Endothelial cell of umbilical vein (primary cell): Measurements from ENCODE around the gene PIGZ. TPM values are rescaled to one million over a fixed set of nuclear protein-coding genes. Genes with fewer than 3 reads are reported as not detected.

Experiments
- BruUV-seq: library from RNA; stranded (reverse); fragments of 400-500 nt; replicated peaks from 2 replicates; lab custom pipeline; 2021; lab: Mats Ljungman, UMichigan
- CTCF ChIA-PET: fragments of 300-600, 350-600 bp; sonication (Branson Sonifier 250); formaldehyde crosslinking; loops from one replicate; lab custom pipeline; 2021; ENCODE audit warnings: antibody characterized with exemption, inconsistent platforms; lab: Charles Lee
- POLR2A ChIA-PET: fragments of 300-600, 350-600 bp; sonication (Branson Sonifier 250); formaldehyde crosslinking; loops from one replicate; lab custom pipeline; 2021; ENCODE audit warnings: antibody characterized with exemption, inconsistent platforms; lab: Charles Lee
- DNase-seq: peaks from one replicate; pipeline ENCODE4 v3.0.0-alpha.2; 2011; ENCODE audit warnings: low read depth, low spot score
- FAIRE-seq: peaks from 2 replicates; lab custom pipeline; 2011; peaks lifted over from hg19 to GRCh38; lab: Jason Lieb, UNC
- H2AFZ ChIP-seq: 2 replicates; pipeline ENCODE4 v1.6.0; 2012; ENCODE audit warnings: low read depth, low read length, control low read depth, inconsistent platforms
- H3K27ac ChIP-seq: 2 replicates; pipeline ENCODE4 v1.5.1; 2011; ENCODE audit warnings: low read depth, mild to moderate bottlenecking, control low read depth, low read length, moderate library complexity; ENCODE audit not compliant: insufficient read depth
- H3K27me3 ChIP-seq, 2 experiments: 2 replicates each; pipeline versions ENCODE4 v1.6.0 to v1.6.1; 2011; ENCODE audit warnings: low read length in 2 of 2, mixed read lengths in 1 of 2; ENCODE audit not compliant: control insufficient read depth in 2 of 2, insufficient read depth in 2 of 2
- H3K36me3 ChIP-seq, 2 experiments: 2 replicates in 1 of 2; 3 replicates in 1 of 2; pipeline ENCODE4 v1.5.1; 2011; ENCODE audit warnings: low read length in 2 of 2, mild to moderate bottlenecking in 1 of 2, moderate library complexity in 1 of 2; ENCODE audit not compliant: control insufficient read depth in 2 of 2, insufficient read depth in 2 of 2; ENCODE audit errors: extremely low read depth in 1 of 2
- H3K4me1 ChIP-seq: 3 replicates; pipeline ENCODE4 v1.5.1; 2011; ENCODE audit warnings: mild to moderate bottlenecking, low read length; ENCODE audit not compliant: control insufficient read depth, insufficient read depth; ENCODE audit errors: extremely low read depth
- H3K4me2 ChIP-seq: 2 replicates; pipeline ENCODE4 v1.6.1; 2011; ENCODE audit warnings: low read length, control low read depth, mixed read lengths; ENCODE audit not compliant: insufficient read depth
- H3K4me3 ChIP-seq, 3 experiments: fragments of 200-600 bp in 1 of 3; sonication (generic), shearing (Covaris generic) in 1 of 3; replicated peaks in 1 of 3; 2 replicates each; pipeline ENCODE4 v1.5.1; 2011 to 2016; ENCODE audit warnings: control low read depth in 3 of 3, low read length in 3 of 3, mild to moderate bottlenecking in 2 of 3, inconsistent platforms in 1 of 3, low read depth in 1 of 3, moderate library complexity in 1 of 3; ENCODE audit not compliant: insufficient read depth in 1 of 3
- H3K79me2 ChIP-seq: 2 replicates; pipeline ENCODE4 v1.6.0; 2012; ENCODE audit warnings: low read length, inconsistent platforms; ENCODE audit not compliant: control insufficient read depth, insufficient read depth
- H3K9ac ChIP-seq: replicated peaks from 2 replicates; pipeline ENCODE3; 2011; ENCODE audit warnings: low read length, control low read depth; ENCODE audit not compliant: insufficient read depth; ENCODE audit errors: extremely low read depth
- H3K9me1 ChIP-seq: replicated peaks from 3 replicates; pipeline ENCODE4 v1.6.0; 2011; ENCODE audit warnings: mild to moderate bottlenecking, low read length; ENCODE audit not compliant: control insufficient read depth, insufficient read depth; ENCODE audit errors: extremely low read depth
- H3K9me3 ChIP-seq: replicated peaks from 2 replicates; pipeline ENCODE4 v1.5.1; 2012; ENCODE audit warnings: low read length, inconsistent platforms; ENCODE audit not compliant: control insufficient read depth, insufficient read depth
- H4K20me1 ChIP-seq: replicated peaks from 2 replicates; pipeline ENCODE3; 2011; ENCODE audit warnings: mild to moderate bottlenecking, low read length; ENCODE audit not compliant: control insufficient read depth, insufficient read depth; ENCODE audit errors: extremely low read depth
- CTCF ChIP-seq, 2 donors: IDR thresholded peaks; 1 replicate in 1 of 2; 2 replicates in 1 of 2; pipeline ENCODE4 v1.5.1; 2011; ENCODE audit warnings: low read length in 2 of 2, mild to moderate bottlenecking in 2 of 2, moderate library complexity in 2 of 2, control low read depth in 1 of 2, inconsistent platforms in 1 of 2, low read depth in 1 of 2; ENCODE audit not compliant: insufficient read depth in 1 of 2; ENCODE audit errors: extremely low read depth in 1 of 2
- EZH2 ChIP-seq: IDR thresholded peaks from 2 replicates; pipeline ENCODE4 v1.6.1; 2012; ENCODE audit warnings: borderline replicate concordance, low read depth, mild to moderate bottlenecking, moderate library complexity, low read length, inconsistent platforms; ENCODE audit not compliant: severe bottlenecking
- FOS ChIP-seq: IDR thresholded peaks from 2 replicates; pipeline ENCODE4 v1.6.1; 2011; ENCODE audit warnings: mild to moderate bottlenecking, low read length, moderate library complexity, borderline replicate concordance; ENCODE audit not compliant: insufficient read depth
- GATA2 ChIP-seq: IDR thresholded peaks from 2 replicates; pipeline ENCODE4 v1.7.0; 2011; ENCODE audit warnings: low read depth, mild to moderate bottlenecking, moderate library complexity, mixed read lengths, low read length; ENCODE audit not compliant: insufficient read length, insufficient read depth
- JUN ChIP-seq: IDR thresholded peaks from 2 replicates; pipeline ENCODE4 v1.6.1; 2011; ENCODE audit warnings: borderline replicate concordance, low read depth; ENCODE audit not compliant: insufficient read length, insufficient read depth
- MAX ChIP-seq: IDR thresholded peaks from 2 replicates; pipeline ENCODE4 v1.6.1; 2011; ENCODE audit not compliant: insufficient read depth, insufficient read length
- MYC ChIP-seq: IDR thresholded peaks from one replicate; pipeline ENCODE4 v1.6.1; 2011; ENCODE audit warnings: mild to moderate bottlenecking, low read depth, low read length
- POLR2A ChIP-seq: IDR thresholded peaks from 2 replicates; pipeline ENCODE4 v1.6.1; 2012; ENCODE audit warnings: low read depth, mild to moderate bottlenecking, control low read depth, low read length
- POLR2AphosphoS5 ChIP-seq: IDR thresholded peaks from 2 replicates; pipeline ENCODE4 v1.6.1; 2012; ENCODE audit warnings: low read depth, mild to moderate bottlenecking, control low read depth, low read length, moderate library complexity; ENCODE audit not compliant: insufficient read depth
- dilution Hi-C: fragments of 300-500 bp; cut with MboI; formaldehyde crosslinking; loops from one replicate; pipeline ENCODE4 v1.15.0; 2019; ENCODE audit warnings: low sequenced_read_pairs; ENCODE audit not compliant: extremely low pct_ligation_motif_present
- intact Hi-C: fragments of 100-400 bp; cut with micrococcal nuclease; formaldehyde crosslinking; loops from one replicate; pipeline ENCODE4 v1.10.0; 2022
- polyA plus RNA-seq, 4 experiments: library from polyadenylated mRNA; depleted of rRNA in 3 of 4; stranded (reverse) in 3 of 4; unstranded in 1 of 4; fragments of >200 nt; gene quantifications; 2 replicates each; pipeline versions ENCODE4 v1.2.1 to v1.2.3, GENCODE V29; 2011 to 2012; ENCODE audit warnings: missing spikeins in 1 of 4
- total RNA-seq: library from RNA; stranded (reverse); gene quantifications from 2 replicates; pipeline ENCODE4 v1.2.3, GENCODE V29; 2021

Gene PIGZ
- total and polyA plus RNA-seq, 2 donors (not counting 3 experiments of a cell fraction or from before 2014, with no cell fraction given): 6.0 to 6.5 TPM

GRCh38 chr3:196938124-196938523, 30.5 kb downstream of the PIGZ start:
- peaks cover 43% of the 10 kb centered on the region for H3K79me2 ChIP-seq
- no peaks in the 10 kb centered on the region for H3K9me1 ChIP-seq
- no peak overlapping the region for H3K4me3 ChIP-seq
- no peak overlapping the region for H3K9ac ChIP-seq
- peaks cover 17 to 18% of the 10 kb centered on the region in 2 experiments for H3K36me3 ChIP-seq
- no peak overlapping the region for H3K4me2 ChIP-seq
- BruUV-seq: no TSS peak
- dilution Hi-C loops (no loop called here), intact Hi-C loops (no loop called here)
- CTCF ChIA-PET: interaction anchor here (1.6 kb wide), 1 partner anchor 32 kb away, joined by 4 read pairs; no protein-coding TSS in a partner anchor
- H3K27ac ChIP-seq: no peak overlapping the region
- FAIRE-seq: no peak
- H4K20me1 ChIP-seq: no peaks in the 10 kb centered on the region
- peaks cover 9% of the 10 kb centered on the region for H3K4me1 ChIP-seq
- no peak for DNase-seq
- TF ChIP-seq GATA2 (no peak), JUN (no peak), CTCF (IDR thresholded peaks at IDR 0.05; ENCODE audit: extremely low read depth in 1 of 2, insufficient read depth in 1 of 2, low read depth in 1 of 2, low read length in 2 of 2) (no peak), MYC (no peak), POLR2A (no peak), FOS (no peak), POLR2AphosphoS5 (no peak), MAX (no peak), EZH2 (no peak)
- POLR2A ChIA-PET: no interaction called here
- no peaks in the 10 kb centered on the region for H3K27me3 ChIP-seq
- no peak overlapping the region for H2AFZ ChIP-seq
- H3K9me3 ChIP-seq: no peaks in the 10 kb centered on the region
